HG02678 (cell line): ENCODE results near the gene MRPL20.
"Not testable (repeated sequence)": the region's sequence is repeated elsewhere in the genome, so short reads cannot be mapped to it uniquely, and the experiment has no call there.

Experiments used
- ATAC-seq: cut with Tn5 transposase; IDR thresholded peaks from one replicate; pipeline ENCODE4 v1.9.1; 2021; ENCODE audit warnings: mild to moderate bottlenecking, moderate library complexity; ENCODE audit not compliant: unreplicated experiment

MRPL20 gene

DNA sequence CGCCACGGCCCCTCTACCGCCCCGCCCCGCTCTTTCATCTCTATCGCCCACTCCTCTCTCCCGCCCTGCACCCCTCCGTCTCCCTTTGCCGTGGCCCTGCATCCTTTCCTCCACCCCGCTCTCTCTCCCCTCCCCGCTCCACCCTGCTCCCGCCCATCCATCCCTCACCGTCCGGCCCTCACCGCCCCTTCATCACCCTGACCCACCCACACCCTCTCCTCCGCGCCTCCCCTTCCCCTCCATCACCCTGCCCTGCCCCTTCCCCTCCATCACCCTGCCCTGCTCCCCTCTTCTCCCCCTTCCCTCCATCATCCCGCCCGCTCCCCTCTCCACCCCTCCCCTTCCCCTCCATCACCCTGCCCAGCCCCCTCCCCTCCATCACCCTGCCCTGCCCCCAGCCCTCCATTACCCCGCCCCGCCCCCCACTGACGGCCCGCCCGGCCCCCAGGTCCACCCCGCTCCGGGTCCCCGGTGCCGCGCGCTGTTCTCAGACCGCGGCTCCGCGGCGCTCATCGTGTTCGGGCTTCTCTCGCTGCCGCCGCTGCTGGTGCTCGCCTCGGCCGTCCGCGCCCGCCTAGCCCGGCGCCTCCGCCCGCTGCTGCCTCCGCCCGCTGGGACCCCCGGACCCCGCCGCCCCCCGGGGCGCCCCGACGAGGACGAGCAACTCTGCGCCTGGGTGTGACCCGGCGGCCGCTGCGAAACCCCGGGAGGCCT is 20.2 kb upstream of the MRPL20 start:
- no peak for ATAC-seq

GRCh38 chr1:1426496-1427105 is 19.5 kb upstream of the MRPL20 start:
- no peak for ATAC-seq

DNA sequence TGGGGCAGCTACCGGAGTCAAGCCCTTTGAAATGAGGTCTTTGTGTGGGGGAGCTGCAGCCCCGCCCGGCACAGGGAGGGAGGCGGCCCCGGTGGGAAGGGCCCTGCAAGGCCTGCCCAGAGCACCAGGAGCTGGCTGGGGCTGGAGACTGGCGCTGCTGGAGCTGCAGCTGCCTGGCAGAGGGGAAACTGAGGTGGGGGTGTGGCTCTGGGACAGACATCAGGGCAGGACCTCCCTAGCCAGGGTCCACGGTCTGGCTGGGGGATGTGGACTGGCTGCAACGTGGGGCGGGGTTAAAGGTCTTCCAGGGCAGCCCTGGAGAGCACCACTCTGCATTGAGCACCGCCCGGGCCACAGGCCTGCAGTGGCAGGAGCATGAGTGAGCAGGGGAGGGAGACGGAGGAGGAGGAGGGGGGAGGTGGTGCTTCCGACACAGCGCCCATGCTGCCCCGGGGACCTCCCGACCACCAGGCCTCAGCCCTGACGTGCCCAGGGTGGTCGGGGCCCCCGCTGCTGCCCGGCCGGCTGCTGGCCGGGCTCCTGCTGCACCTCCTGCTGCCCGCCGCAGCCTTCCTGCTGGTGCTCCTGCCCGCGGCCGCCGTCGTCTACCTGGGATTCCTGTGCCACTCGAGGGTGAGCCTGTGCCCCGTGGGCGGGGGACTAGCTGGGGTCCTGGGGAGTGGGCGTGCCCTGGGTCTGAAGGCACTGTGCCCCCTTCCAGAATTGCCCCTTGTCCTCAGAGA is 18.8 kb upstream of the MRPL20 start:
- no peak for ATAC-seq

GRCh38 chr1:1425426-1425752 is 18.3 kb upstream of the MRPL20 start:
- no peak for ATAC-seq

- ATAC-seq = no peak
Observed at GRCh38 chr1:1424707-1425106, 17.6 kb upstream of the MRPL20 start.

GRCh38 chr1:1423245-1423597 is 16.1 kb upstream of the MRPL20 start:
- ATAC-seq = no peak

- no peak for ATAC-seq
Observed at GRCh38 chr1:1422465-1423244, 15.6 kb upstream of the MRPL20 start.

DNA sequence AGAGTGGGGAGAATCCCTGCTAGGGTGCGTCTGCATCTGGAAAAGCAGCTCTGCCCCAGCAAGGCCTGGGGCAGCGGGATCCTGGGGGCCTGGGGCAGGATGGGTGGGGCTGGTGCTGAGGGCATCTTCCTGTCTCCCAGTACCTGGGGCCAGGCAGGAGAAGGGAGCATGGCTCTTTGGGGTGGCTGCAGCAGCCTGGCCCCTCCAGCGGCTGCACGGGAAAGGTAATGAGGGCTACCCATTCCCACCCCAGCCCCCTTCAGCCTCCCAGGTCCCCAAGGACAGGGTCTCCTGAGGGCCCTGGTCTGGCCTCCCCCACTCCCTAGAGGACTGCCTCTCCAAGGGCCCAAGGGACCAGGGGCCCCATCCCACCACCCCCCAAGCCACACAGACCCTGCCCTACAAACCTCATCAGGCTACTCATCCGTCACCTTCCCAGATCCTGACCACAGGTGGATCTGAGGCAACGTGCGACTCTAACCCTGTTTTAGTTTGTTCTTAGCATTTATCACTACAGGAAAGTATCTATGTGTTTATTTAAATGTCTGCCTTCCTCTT is 14.9 kb upstream of the MRPL20 start:
- ATAC-seq = no peak

- no peak for ATAC-seq
Observed at GRCh38 chr1:1421147-1421906, 14.2 kb upstream of the MRPL20 start, which contains the start of gene ANKRD65. Gene ANKRD65 (minus strand): TSS chr1:1421276. CDS start chr1:1421005, 271 bp downstream.

DNA sequence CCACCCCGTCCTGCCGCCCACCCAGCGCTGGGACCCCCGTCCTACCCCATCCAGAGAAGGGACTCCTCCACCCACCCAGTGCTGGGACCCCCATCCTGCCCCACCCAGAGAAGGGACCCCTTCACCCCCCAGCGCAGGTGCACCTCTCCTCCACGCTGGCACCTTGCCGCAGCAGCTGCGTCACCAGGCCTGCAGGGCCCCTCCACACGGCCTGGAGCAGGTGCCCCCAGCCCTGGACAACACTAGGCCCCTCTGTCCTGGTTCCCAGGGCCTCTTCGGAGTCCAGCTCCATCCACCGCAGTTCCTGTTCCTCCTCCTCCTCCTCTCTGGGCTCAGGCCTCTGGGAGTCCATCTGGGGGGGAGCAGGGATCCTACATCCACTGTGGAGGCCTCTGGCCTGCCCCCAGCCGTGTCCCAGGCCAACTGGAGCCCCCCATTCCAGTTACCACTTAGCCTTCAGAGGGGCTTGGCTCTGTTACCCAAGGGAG is 13.6 kb upstream of the MRPL20 start:
- ATAC-seq = no peak

DNA sequence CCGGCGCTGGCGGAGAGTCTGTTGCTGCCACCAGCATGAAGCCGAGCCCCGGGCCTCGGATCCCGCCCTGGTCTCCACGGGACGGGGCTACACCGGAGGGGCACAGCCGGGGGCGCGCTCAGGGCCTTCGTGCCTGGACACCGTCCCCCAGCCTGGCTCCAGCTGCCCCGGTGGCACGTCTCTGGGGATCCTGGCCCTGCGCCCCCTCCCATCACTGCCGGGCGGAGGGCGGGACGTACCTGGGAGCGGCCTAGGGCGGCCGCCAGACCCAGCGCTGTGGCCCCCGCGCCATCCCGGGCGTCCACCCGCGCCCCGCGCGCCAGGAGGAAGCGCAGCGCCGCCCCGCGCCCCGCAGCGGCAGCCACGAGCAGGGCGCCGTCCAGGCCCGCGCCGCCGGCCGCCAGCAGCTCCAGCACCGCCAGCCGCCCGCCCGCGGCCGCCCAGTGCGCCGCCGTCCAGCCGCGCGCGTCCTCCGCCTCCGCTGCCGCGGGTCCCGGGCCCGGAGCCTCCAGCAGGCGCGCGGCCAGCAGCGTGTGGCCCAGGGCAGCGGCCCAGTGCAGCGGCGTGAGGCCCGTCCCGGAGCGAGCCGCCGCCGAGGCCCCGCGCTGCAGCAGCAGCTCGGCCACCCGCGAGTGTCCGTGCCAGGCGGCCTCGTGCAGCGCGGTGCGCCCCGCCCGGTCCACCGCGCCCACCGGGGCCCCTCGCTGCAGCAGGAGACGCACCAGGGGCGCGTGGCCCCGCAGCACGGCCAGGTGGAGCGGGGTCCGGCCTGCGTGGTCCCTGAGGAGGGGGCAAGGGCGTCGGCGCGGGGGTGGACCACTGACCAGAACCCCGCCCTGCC is 12.9 kb upstream of the MRPL20 start:
- no peak for ATAC-seq

- ATAC-seq = no peak
Observed at GRCh38 chr1:1419363-1419812, 12.3 kb upstream of the MRPL20 start.

GRCh38 chr1:1418464-1419362 is 11.6 kb upstream of the MRPL20 start:
- no peak for ATAC-seq

DNA sequence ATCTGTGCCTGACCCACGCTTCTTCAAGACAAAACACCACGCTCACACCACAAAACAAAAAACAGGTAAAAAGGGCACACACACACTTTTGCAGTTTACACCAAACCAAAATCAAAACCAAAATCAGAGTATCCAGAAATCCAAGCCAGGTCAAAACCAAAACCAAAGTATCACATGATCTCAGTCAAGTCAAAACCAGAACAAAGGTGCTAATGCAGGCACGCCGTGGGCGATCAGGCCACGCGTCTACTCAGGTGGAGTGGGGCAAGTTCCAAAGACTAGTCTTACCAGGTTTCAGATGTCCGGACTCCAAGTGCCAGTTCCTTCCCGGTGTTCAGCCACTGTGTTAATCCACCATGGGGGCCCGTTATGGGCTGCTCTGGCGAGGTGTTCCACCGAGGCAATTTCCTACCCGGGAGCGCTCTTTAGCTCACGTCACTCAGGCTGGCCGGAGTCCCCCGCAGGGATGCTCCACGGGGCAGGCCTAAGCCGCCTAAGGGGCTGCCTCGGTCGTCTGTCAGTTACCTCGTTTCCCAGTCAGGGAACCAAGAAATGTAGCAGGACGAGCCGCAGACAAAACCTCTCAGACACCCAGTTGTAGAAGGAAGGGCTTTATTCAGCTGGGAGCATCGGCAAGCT is 10.9 kb upstream of the MRPL20 start:
- not testable (repeated sequence) for ATAC-seq

DNA sequence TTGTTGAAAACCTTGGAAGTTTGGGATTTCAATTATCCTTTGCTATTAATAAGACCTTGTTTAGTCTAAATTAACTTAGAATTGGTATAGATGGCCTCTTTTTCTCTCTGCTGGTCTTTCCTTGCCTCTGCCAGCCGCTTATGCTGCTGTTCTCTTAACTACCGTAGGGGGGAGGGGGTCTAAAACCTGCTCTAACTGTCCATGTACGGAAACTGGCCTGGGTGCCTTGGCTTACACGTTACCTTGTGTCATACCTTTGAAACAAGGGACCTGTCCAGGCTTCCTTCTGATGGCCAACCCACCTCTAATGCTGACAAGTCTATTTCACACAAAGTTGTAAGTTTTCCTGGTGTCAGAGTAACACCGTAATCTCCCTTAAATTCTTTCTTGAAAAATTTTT is 10.3 kb upstream of the MRPL20 start:
- ATAC-seq = not testable (repeated sequence)

GRCh38 chr1:1415751-1416150 is 8.7 kb upstream of the MRPL20 start:
- no peak for ATAC-seq

DNA sequence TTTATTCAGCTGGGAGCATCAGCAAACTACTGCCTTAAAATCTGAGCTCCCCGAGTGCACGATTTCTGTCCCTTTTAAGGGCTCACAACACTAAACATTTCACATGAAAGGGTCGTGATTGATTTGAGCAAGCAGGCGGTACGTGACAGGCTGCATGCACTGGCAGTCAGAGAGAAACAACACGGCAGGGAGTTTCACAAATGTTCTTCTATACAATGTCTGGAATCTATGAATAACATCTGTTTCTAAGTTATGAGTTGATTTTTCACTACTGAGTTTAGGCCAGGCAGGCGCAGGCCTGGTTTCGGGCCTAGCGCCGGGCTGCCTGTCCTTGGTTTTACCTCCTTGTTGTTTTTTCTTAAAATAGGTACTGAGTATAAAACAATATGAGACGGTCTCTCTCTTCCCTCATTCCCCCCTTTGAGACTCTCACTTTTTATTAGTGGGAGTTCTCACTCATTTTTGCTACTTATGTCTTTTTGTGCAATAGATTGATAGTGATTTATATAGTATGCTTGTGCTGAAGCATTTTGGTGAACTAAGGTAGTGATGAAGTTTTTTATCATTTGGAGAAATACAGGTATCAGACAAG is 5.3 kb upstream of the MRPL20 start:
- ATAC-seq = not testable (repeated sequence)
